ENCODE measurements around the gene VPS33B. TPM values are rescaled to one million over a fixed set of nuclear protein-coding genes. Genes with fewer than 3 reads are reported as not detected.

Gene VPS33B
- total RNA-seq, 1 donor from 2014 or later: 20.5 TPM

GRCh38 chr15:90953947-90954711 lies 68.3 kb downstream of the VPS33B start:
- no peak for DNase-seq (ENCODE audit: low read depth, low spot score)
- H3K27me3 Mint-ChIP-seq (ENCODE audit: low read depth): peaks cover 3% of the 10 kb centered on the region
- H3K36me3 Mint-ChIP-seq (ENCODE audit: low read depth): peaks cover 6% of the 10 kb centered on the region
- peaks cover 18% of the 10 kb centered on the region for H3K4me1 Mint-ChIP-seq
- TF ChIP-seq, protein P1, sequence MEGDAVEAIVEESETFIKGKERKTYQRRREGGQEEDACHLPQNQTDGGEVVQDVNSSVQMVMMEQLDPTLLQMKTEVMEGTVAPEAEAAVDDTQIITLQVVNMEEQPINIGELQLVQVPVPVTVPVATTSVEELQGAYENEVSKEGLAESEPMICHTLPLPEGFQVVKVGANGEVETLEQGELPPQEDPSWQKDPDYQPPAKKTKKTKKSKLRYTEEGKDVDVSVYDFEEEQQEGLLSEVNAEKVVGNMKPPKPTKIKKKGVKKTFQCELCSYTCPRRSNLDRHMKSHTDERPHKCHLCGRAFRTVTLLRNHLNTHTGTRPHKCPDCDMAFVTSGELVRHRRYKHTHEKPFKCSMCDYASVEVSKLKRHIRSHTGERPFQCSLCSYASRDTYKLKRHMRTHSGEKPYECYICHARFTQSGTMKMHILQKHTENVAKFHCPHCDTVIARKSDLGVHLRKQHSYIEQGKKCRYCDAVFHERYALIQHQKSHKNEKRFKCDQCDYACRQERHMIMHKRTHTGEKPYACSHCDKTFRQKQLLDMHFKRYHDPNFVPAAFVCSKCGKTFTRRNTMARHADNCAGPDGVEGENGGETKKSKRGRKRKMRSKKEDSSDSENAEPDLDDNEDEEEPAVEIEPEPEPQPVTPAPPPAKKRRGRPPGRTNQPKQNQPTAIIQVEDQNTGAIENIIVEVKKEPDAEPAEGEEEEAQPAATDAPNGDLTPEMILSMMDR (conservative IDR thresholded peaks at IDR 0.05): no peak
- no peaks in the 10 kb centered on the region for H3K9me3 Mint-ChIP-seq
- no peak overlapping the region for H3K27ac Mint-ChIP-seq (ENCODE audit: unreplicated experiment)
- peak overlapping the region; percentile 88 for H3K4me3 Mint-ChIP-seq

- TF ChIP-seq, protein P1 (conservative IDR thresholded peaks at IDR 0.05): no peak
- Mint-ChIP-seq H3K27me3 (ENCODE audit: low read depth) (peaks cover 3% of the 10 kb centered on the region), H3K9me3 (no peaks in the 10 kb centered on the region), H3K36me3 (ENCODE audit: low read depth) (peaks cover 6% of the 10 kb centered on the region), H3K4me1 (peaks cover 17% of the 10 kb centered on the region), H3K27ac (ENCODE audit: unreplicated experiment) (peak overlapping the region; percentile 75), H3K4me3 (peak overlapping the region; percentile 74)
- no peak for DNase-seq (ENCODE audit: low read depth, low spot score)
Observed at GRCh38 chr15:90952901-90953677, 69.3 kb downstream of the VPS33B start.

GRCh38 chr15:90950676-90951075 lies 71.7 kb downstream of the VPS33B start:
- TF ChIP-seq, protein P1 (conservative IDR thresholded peaks at IDR 0.05): no peak
- Mint-ChIP-seq H3K4me3 (no peak overlapping the region), H3K4me1 (peaks cover 1% of the 10 kb centered on the region), H3K27me3 (ENCODE audit: low read depth) (no peaks in the 10 kb centered on the region), H3K9me3 (no peaks in the 10 kb centered on the region), H3K27ac (ENCODE audit: unreplicated experiment) (no peak overlapping the region), H3K36me3 (ENCODE audit: low read depth) (peaks cover 6% of the 10 kb centered on the region)
- no peak for DNase-seq (ENCODE audit: low read depth, low spot score)

DNA sequence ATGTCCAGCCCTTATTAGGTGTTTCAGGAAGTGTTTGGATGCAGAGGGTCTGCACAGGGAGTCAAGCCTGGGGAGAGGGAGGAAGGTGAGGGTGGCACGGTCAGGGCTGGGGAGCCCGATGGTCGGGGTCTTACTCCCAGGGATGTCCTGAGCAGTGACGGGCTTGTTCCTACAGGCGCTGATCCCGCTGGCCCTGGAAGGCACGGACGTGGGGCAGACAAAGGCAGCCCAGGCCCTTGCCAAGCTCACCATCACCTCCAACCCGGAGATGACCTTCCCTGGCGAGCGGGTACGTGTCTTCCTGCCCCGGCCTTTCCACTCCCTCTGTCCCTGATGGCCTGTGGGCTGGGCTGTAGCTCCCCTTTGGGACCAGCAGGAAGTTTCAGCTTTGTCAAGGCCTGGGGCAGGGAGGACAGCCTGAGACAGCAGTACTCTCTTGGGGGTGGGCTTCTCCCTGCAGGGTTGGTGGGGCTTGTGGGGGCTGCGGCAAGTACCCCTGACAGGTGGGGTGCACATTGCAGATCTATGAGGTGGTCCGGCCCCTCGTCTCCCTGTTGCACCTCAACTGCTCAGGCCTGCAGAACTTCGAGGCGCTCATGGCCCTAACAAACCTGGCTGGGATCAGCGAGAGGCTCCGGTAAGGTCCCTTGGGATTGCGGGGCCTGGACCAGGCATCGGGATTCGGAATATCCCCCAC lies 72.3 kb downstream of the VPS33B start:
- H3K4me1 Mint-ChIP-seq: no peaks in the 10 kb centered on the region
- DNase-seq (ENCODE audit: low read depth, low spot score): no peak
- no peaks in the 10 kb centered on the region for H3K9me3 Mint-ChIP-seq
- H3K27ac Mint-ChIP-seq (ENCODE audit: unreplicated experiment): no peak overlapping the region
- no peaks in the 10 kb centered on the region for H3K27me3 Mint-ChIP-seq (ENCODE audit: low read depth)
- TF ChIP-seq, protein P1 (conservative IDR thresholded peaks at IDR 0.05): no peak
- H3K4me3 Mint-ChIP-seq: no peak overlapping the region
- peaks cover 6% of the 10 kb centered on the region for H3K36me3 Mint-ChIP-seq (ENCODE audit: low read depth)

Other genes starting within 250 kb of the VPS33B start
- gene FURIN, start 154.0 kb downstream of the VPS33B start, total RNA-seq: 14.8 and 15.7 TPM in 2 replicates
- 2.8 TPM in 2 replicates for gene FES, start 138.1 kb downstream of the VPS33B start, total RNA-seq
- 78.0 and 81.6 TPM in 2 replicates for gene MAN2A2, start 119.3 kb downstream of the VPS33B start, total RNA-seq
- 15.7 and 16.7 TPM in 2 replicates for gene HDDC3, start 90.0 kb downstream of the VPS33B start, total RNA-seq
- gene UNC45A, start 87.3 kb downstream of the VPS33B start, total RNA-seq: 65.4 and 73.8 TPM in 2 replicates
- gene RCCD1, start 67.7 kb downstream of the VPS33B start, total RNA-seq: 20.6 and 20.9 TPM in 2 replicates
- 160 and 161 TPM in 2 replicates for gene PRC1, start 28.1 kb downstream of the VPS33B start, total RNA-seq
- not detected in 2 replicates for gene SV2B, start 77.7 kb upstream of the VPS33B start, total RNA-seq

Data from neural crest cell (in vitro differentiated cells).